GM12878 (cell line): ENCODE data around the gene RTEL1. TPM values are rescaled to one million over a fixed set of nuclear protein-coding genes. Genes with fewer than 3 reads are reported as not detected.

ENCODE experiments used
- BACH1 ChIP-seq: fragments of 450-650 bp; IDR thresholded peaks from 2 replicates; pipeline ENCODE4 v1.6.1; 2017; ENCODE audit warnings: mild to moderate bottlenecking, borderline replicate concordance
- E2F8 ChIP-seq: fragments of 450-650 bp; IDR thresholded peaks from 2 replicates; pipeline ENCODE4 v1.6.1; 2018; ENCODE audit warnings: mild to moderate bottlenecking, low read depth, moderate library complexity; ENCODE audit not compliant: partially characterized antibody
- EGR1 ChIP-seq, 2 experiments: IDR thresholded peaks; 1 replicate in 1 of 2; 2 replicates in 1 of 2; pipeline ENCODE4 v1.6.1; 2011 to 2012; ENCODE audit warnings: low read depth in 2 of 2, low read length in 2 of 2, borderline replicate concordance in 1 of 2, mild to moderate bottlenecking in 1 of 2, moderate library complexity in 1 of 2
- EP300 ChIP-seq, 2 experiments: fragments of 150-350 bp in 1 of 2; IDR thresholded peaks; 2 replicates each; pipeline ENCODE4 v1.6.1; 2011 to 2012; ENCODE audit warnings: low read depth in 2 of 2, low read length in 2 of 2, borderline replicate concordance in 1 of 2, improper control_type of control experiment in 1 of 2, inconsistent platforms in 1 of 2; ENCODE audit not compliant: control insufficient read depth in 1 of 2
- ESRRA ChIP-seq: IDR thresholded peaks from 2 replicates; pipeline ENCODE4 v1.6.1; 2012; ENCODE audit warnings: mild to moderate bottlenecking, low read length, improper control_type of control experiment
- FOXK2 ChIP-seq: fragments of 450-650 bp; IDR thresholded peaks from 2 replicates; pipeline ENCODE4 v1.6.1; 2017; ENCODE audit warnings: mild to moderate bottlenecking, moderate library complexity
- GABPA ChIP-seq: IDR thresholded peaks from 2 replicates; pipeline ENCODE4 v1.6.1; 2014; ENCODE audit warnings: antibody characterized with exemption, low read depth, mild to moderate bottlenecking, inconsistent platforms
- HDAC6 ChIP-seq: fragments of 200-600 bp; sonication (generic); IDR thresholded peaks from one replicate; pipeline ENCODE4 v1.8.0; 2017; ENCODE audit warnings: antibody characterized with exemption; ENCODE audit not compliant: unreplicated experiment
- HDGF ChIP-seq: fragments of 450-650 bp; IDR thresholded peaks from 2 replicates; pipeline ENCODE4 v1.6.1; 2016; ENCODE audit warnings: antibody characterized with exemption
- JUND ChIP-seq: IDR thresholded peaks from 2 replicates; pipeline ENCODE4 v1.6.1; 2012; ENCODE audit warnings: low read depth, mild to moderate bottlenecking, low read length, improper control_type of control experiment, moderate library complexity
- MEF2B ChIP-seq: fragments of 450-650 bp; IDR thresholded peaks from 2 replicates; pipeline ENCODE4 v1.6.1; 2018; ENCODE audit warnings: mild to moderate bottlenecking, moderate library complexity; ENCODE audit not compliant: partially characterized antibody, poor library complexity, severe bottlenecking
- NR2F1 ChIP-seq: fragments of 450-650 bp; conservative IDR thresholded peaks from 2 replicates; pipeline ENCODE4 v1.6.1; 2017; ENCODE audit warnings: mild to moderate bottlenecking
- POLR2AphosphoS2 ChIP-seq: IDR thresholded peaks from 2 replicates; pipeline ENCODE4 v1.6.1; 2011; ENCODE audit warnings: low read depth, mild to moderate bottlenecking, low read length, improper control_type of control experiment, moderate library complexity
- RBBP5 ChIP-seq: fragments of 200-600 bp; sonication (generic); conservative IDR thresholded peaks from 2 replicates; pipeline ENCODE4 v1.6.1; 2016
- REST ChIP-seq: IDR thresholded peaks from 2 replicates; pipeline ENCODE4 v1.6.1; 2012; ENCODE audit warnings: mild to moderate bottlenecking, low read depth, low read length
- RUNX3 ChIP-seq: IDR thresholded peaks from 2 replicates; pipeline ENCODE4 v1.6.1; 2012; ENCODE audit warnings: low read length, inconsistent platforms
- SP1 ChIP-seq: IDR thresholded peaks from one replicate; pipeline ENCODE4 v1.6.1; 2011; ENCODE audit warnings: low read depth, low read length
- TAF1 ChIP-seq: IDR thresholded peaks from 2 replicates; pipeline ENCODE4 v1.6.1; 2011; ENCODE audit warnings: mild to moderate bottlenecking, low read depth, low read length, borderline replicate concordance
- TCF12 ChIP-seq: IDR thresholded peaks from 2 replicates; pipeline ENCODE4 v1.6.1; 2011; ENCODE audit warnings: low read depth, mild to moderate bottlenecking, low read length
- TCF3 ChIP-seq: IDR thresholded peaks from 2 replicates; pipeline ENCODE4 v1.6.1; 2012; ENCODE audit warnings: low read depth, mild to moderate bottlenecking, low read length, borderline replicate concordance; ENCODE audit not compliant: insufficient read depth
- ZBTB4 ChIP-seq: fragments of 450-650 bp; formaldehyde crosslinking; IDR thresholded peaks from 2 replicates; pipeline ENCODE4 v1.4.0; 2022; ENCODE audit warnings: mild to moderate bottlenecking, moderate library complexity
- polyA plus RNA-seq, 11 experiments: library from polyadenylated mRNA; depleted of rRNA in 4 of 11; unstranded in 6 of 11; stranded (reverse) in 5 of 11; fragments of >200 nt; fragmentation: Nextera tagmentation in 4 of 11; fragmentation: Illumina TruSeq in 1 of 11; extraction: Ambion mirVana in 4 of 11; extraction: Trizol in 1 of 11; gene quantifications; 1 replicate in 1 of 11; 2 replicates in 10 of 11; pipeline versions ENCODE4 v1.2.1 to v1.2.3, GENCODE V29; 2011 to 2016; ENCODE audit warnings: inconsistent platforms in 2 of 11, missing spikeins in 2 of 11, low read depth in 1 of 11
- total RNA-seq, 4 experiments: library from RNA; depleted of rRNA in 3 of 4; stranded (reverse); fragments of >200 nt in 3 of 4; fragmentation: Illumina TruSeq in 1 of 4; extraction: Trizol in 1 of 4; gene quantifications; 2 replicates each; pipeline versions ENCODE4 v1.2.1 to v1.2.3, GENCODE V29; 2013 to 2021

RTEL1 gene
- total and polyA plus RNA-seq, 10 of the 15 experiments (the other 5 are each of a cell fraction or from before 2014, with no cell fraction given), result 0.40 to 37.2 (median 15.6) TPM; not detected in 1

- TF ChIP-seq REST (no peak), FOXK2 (no peak), RBBP5 (no peak), SP1 (no peak), EP300 (IDR thresholded peaks at IDR 0.05; ENCODE audit: borderline replicate concordance in 1 of 2, control insufficient read depth in 1 of 2, low read depth in 2 of 2, low read length in 2 of 2) (no peak), TCF3 (no peak), RUNX3 (0 out of 2 replicates have a peak, but pooled peaks have one; percentile 24), POLR2AphosphoS2 (peak; percentile 46; the same call in 1 of the 2 replicates), ESRRA (no peak; the same call in 1 of the 2 replicates), HDAC6 (no peak), TCF12 (no peak), TAF1 (peak; percentile 57; the same call in 1 of the 2 replicates), JUND (no peak), NR2F1 (peak; percentile 39; the same call in 1 of the 2 replicates), BACH1 (peak; percentile 93), GABPA (no peak), MEF2B (peak; percentile 19), E2F8 (no peak), HDGF (peak; percentile 52; the same call in 1 of the 2 replicates), ZBTB4 (CRISPR knock-in tag) (no peak), EGR1 (IDR thresholded peaks at IDR 0.05; ENCODE audit: borderline replicate concordance in 1 of 2, low read depth in 2 of 2, low read length in 2 of 2) (peak in 1 of 2 experiments; percentile 4; a peak in 2 of 3 replicates)
Measured at GRCh38 chr20:63627129-63627750, 30.9 kb upstream of the RTEL1 start (continued).
